Transverse colon (tissue), 3 donors: ENCODE data around the gene TLX3.

Experiments
- CTCF ChIP-seq, 5 experiments: fragments of 200-600 bp in 3 of 5; fragments of 450-650 bp in 2 of 5; sonication (generic) in 3 of 5; IDR thresholded peaks; 1 replicate in 2 of 5; 2 replicates in 3 of 5; pipeline ENCODE4 v1.5.1; 2016 to 2017; ENCODE audit warnings: antibody characterized with exemption in 5 of 5, inconsistent platforms in 3 of 5, mild to moderate bottlenecking in 2 of 5, moderate library complexity in 1 of 5
- POLR2A ChIP-seq: fragments of 450-650 bp; IDR thresholded peaks from one replicate; pipeline ENCODE4 v1.6.1; 2016; ENCODE audit warnings: antibody characterized with exemption, mild to moderate bottlenecking, moderate library complexity

- TF ChIP-seq CTCF (IDR thresholded peaks at IDR 0.05): no peak
- TF ChIP-seq POLR2A: no peak
Measured at GRCh38 chr5:171261361-171261760, 47.7 kb upstream of the TLX3 start.
